Measurements from ENCODE around the gene PER1.

Gene PER1

GRCh38 chr17:8161289-8162232 lies 9.4 kb upstream of the PER1 start:
- no peak for DNase-seq (ENCODE audit: low spot score)
- H3K4me3 Mint-ChIP-seq = peak overlapping the region; percentile 87
- peaks cover 48% of the 10 kb centered on the region for H3K4me1 Mint-ChIP-seq (ENCODE audit: low read depth)

GRCh38 chr17:8160741-8161221 lies 8.6 kb upstream of the PER1 start:
- H3K36me3 Mint-ChIP-seq (ENCODE audit: low read depth) = peaks cover 33% of the 10 kb centered on the region
- H3K4me3 Mint-ChIP-seq = peak overlapping the region; percentile 87
- H3K4me1 Mint-ChIP-seq (ENCODE audit: low read depth) = peaks cover 48% of the 10 kb centered on the region
- no peaks in the 10 kb centered on the region for H3K27me3 Mint-ChIP-seq (ENCODE audit: low read depth)
- no peaks in the 10 kb centered on the region for H3K9me3 Mint-ChIP-seq
- DNase-seq (ENCODE audit: low spot score) = no peak
- peak overlapping the region; percentile 86 for H3K27ac Mint-ChIP-seq

More at GRCh38 chr17:8161289-8162232, 9.4 kb upstream of the PER1 start:
- H3K27ac Mint-ChIP-seq = peak overlapping the region; percentile 86
- H3K36me3 Mint-ChIP-seq (ENCODE audit: low read depth) = peaks cover 33% of the 10 kb centered on the region
- H3K9me3 Mint-ChIP-seq = no peaks in the 10 kb centered on the region
- no peaks in the 10 kb centered on the region for H3K27me3 Mint-ChIP-seq (ENCODE audit: low read depth)

- Mint-ChIP-seq H3K9me3 (no peaks in the 10 kb centered on the region), H3K4me1 (ENCODE audit: low read depth) (peaks cover 51% of the 10 kb centered on the region)
Observed at GRCh38 chr17:8160224-8160577, 8.0 kb upstream of the PER1 start.

GRCh38 chr17:8159459-8160223 lies 7.4 kb upstream of the PER1 start:
- H3K36me3 Mint-ChIP-seq (ENCODE audit: low read depth) = peaks cover 31% of the 10 kb centered on the region
- no peaks in the 10 kb centered on the region for H3K27me3 Mint-ChIP-seq (ENCODE audit: low read depth)
- peak overlapping the region; percentile 91 for H3K27ac Mint-ChIP-seq
- peaks cover 51% of the 10 kb centered on the region for H3K4me1 Mint-ChIP-seq (ENCODE audit: low read depth)
- H3K9me3 Mint-ChIP-seq = no peaks in the 10 kb centered on the region
- no peak for DNase-seq (ENCODE audit: low spot score)
- H3K4me3 Mint-ChIP-seq = peak overlapping the region; percentile 77

More at GRCh38 chr17:8160224-8160577, 8.0 kb upstream of the PER1 start:
- H3K27me3 Mint-ChIP-seq (ENCODE audit: low read depth) = no peaks in the 10 kb centered on the region
- no peak for DNase-seq (ENCODE audit: low spot score)
- peaks cover 33% of the 10 kb centered on the region for H3K36me3 Mint-ChIP-seq (ENCODE audit: low read depth)
- peak overlapping the region; percentile 87 for H3K4me3 Mint-ChIP-seq
- H3K27ac Mint-ChIP-seq = peak overlapping the region; percentile 91

GRCh38 chr17:8159032-8159400 lies 6.8 kb upstream of the PER1 start:
- H3K36me3 Mint-ChIP-seq (ENCODE audit: low read depth) = peaks cover 31% of the 10 kb centered on the region
- no peaks in the 10 kb centered on the region for H3K27me3 Mint-ChIP-seq (ENCODE audit: low read depth)
- peaks cover 50% of the 10 kb centered on the region for H3K4me1 Mint-ChIP-seq (ENCODE audit: low read depth)
- H3K4me3 Mint-ChIP-seq = peak overlapping the region; percentile 25
- no peak for DNase-seq (ENCODE audit: low spot score)
- H3K9me3 Mint-ChIP-seq = no peaks in the 10 kb centered on the region
- peak overlapping the region; percentile 89 for H3K27ac Mint-ChIP-seq

- Mint-ChIP-seq H3K27me3 (ENCODE audit: low read depth) (no peaks in the 10 kb centered on the region), H3K27ac (peak overlapping the region; percentile 89), H3K9me3 (no peaks in the 10 kb centered on the region), H3K4me1 (ENCODE audit: low read depth) (peaks cover 49% of the 10 kb centered on the region), H3K36me3 (ENCODE audit: low read depth) (peaks cover 31% of the 10 kb centered on the region), H3K4me3 (peak overlapping the region; percentile 25)
- peak; percentile 84 for DNase-seq (ENCODE audit: low spot score)
Observed at GRCh38 chr17:8158267-8159031, 6.2 kb upstream of the PER1 start.

GRCh38 chr17:8156246-8156992 lies 4.2 kb upstream of the PER1 start:
- Mint-ChIP-seq H3K4me1 (ENCODE audit: low read depth) (peaks cover 59% of the 10 kb centered on the region), H3K36me3 (ENCODE audit: low read depth) (peaks cover 27% of the 10 kb centered on the region)
- DNase-seq (ENCODE audit: low spot score) = peak; percentile 100

GRCh38 chr17:8155996-8156245 lies 3.7 kb upstream of the PER1 start:
- H3K27me3 Mint-ChIP-seq (ENCODE audit: low read depth) = no peaks in the 10 kb centered on the region
- no peak overlapping the region for H3K4me3 Mint-ChIP-seq
- peaks cover 22% of the 10 kb centered on the region for H3K36me3 Mint-ChIP-seq (ENCODE audit: low read depth)
- no peak overlapping the region for H3K27ac Mint-ChIP-seq
- no peak for DNase-seq (ENCODE audit: low spot score)
- H3K4me1 Mint-ChIP-seq (ENCODE audit: low read depth) = peaks cover 55% of the 10 kb centered on the region
- H3K9me3 Mint-ChIP-seq = no peaks in the 10 kb centered on the region

More at GRCh38 chr17:8156246-8156992, 4.2 kb upstream of the PER1 start:
- H3K27ac Mint-ChIP-seq = no peak overlapping the region
- H3K27me3 Mint-ChIP-seq (ENCODE audit: low read depth) = no peaks in the 10 kb centered on the region
- H3K9me3 Mint-ChIP-seq = no peaks in the 10 kb centered on the region
- no peak overlapping the region for H3K4me3 Mint-ChIP-seq

- Mint-ChIP-seq H3K4me3 (no peak overlapping the region), H3K27me3 (ENCODE audit: low read depth) (no peaks in the 10 kb centered on the region), H3K4me1 (ENCODE audit: low read depth) (peaks cover 50% of the 10 kb centered on the region), H3K36me3 (ENCODE audit: low read depth) (peaks cover 18% of the 10 kb centered on the region), H3K9me3 (no peaks in the 10 kb centered on the region), H3K27ac (no peak overlapping the region)
- DNase-seq (ENCODE audit: low spot score) = no peak
Observed at GRCh38 chr17:8155231-8155995, 3.2 kb upstream of the PER1 start.

GRCh38 chr17:8154608-8155155 lies 2.5 kb upstream of the PER1 start:
- Mint-ChIP-seq H3K4me1 (ENCODE audit: low read depth) (peaks cover 44% of the 10 kb centered on the region), H3K36me3 (ENCODE audit: low read depth) (peaks cover 16% of the 10 kb centered on the region), H3K27me3 (ENCODE audit: low read depth) (no peaks in the 10 kb centered on the region), H3K27ac (no peak overlapping the region), H3K9me3 (no peaks in the 10 kb centered on the region), H3K4me3 (no peak overlapping the region)
- DNase-seq (ENCODE audit: low spot score) = no peak

- H3K27ac Mint-ChIP-seq = no peak overlapping the region
- H3K9me3 Mint-ChIP-seq = no peaks in the 10 kb centered on the region
- H3K4me1 Mint-ChIP-seq (ENCODE audit: low read depth) = peaks cover 43% of the 10 kb centered on the region
- no peaks in the 10 kb centered on the region for H3K27me3 Mint-ChIP-seq (ENCODE audit: low read depth)
- peak; percentile 87 for DNase-seq (ENCODE audit: low spot score)
- peaks cover 15% of the 10 kb centered on the region for H3K36me3 Mint-ChIP-seq (ENCODE audit: low read depth)
- no peak overlapping the region for H3K4me3 Mint-ChIP-seq
Observed at GRCh38 chr17:8153957-8154607, 1.9 kb upstream of the PER1 start.

GRCh38 chr17:8153525-8153956 lies 1.3 kb upstream of the PER1 start:
- Mint-ChIP-seq H3K4me3 (peak overlapping the region; percentile 95), H3K9me3 (no peaks in the 10 kb centered on the region), H3K27ac (no peak overlapping the region), H3K4me1 (ENCODE audit: low read depth) (peaks cover 39% of the 10 kb centered on the region), H3K27me3 (ENCODE audit: low read depth) (no peaks in the 10 kb centered on the region), H3K36me3 (ENCODE audit: low read depth) (peaks cover 10% of the 10 kb centered on the region)
- peak; percentile 72 for DNase-seq (ENCODE audit: low spot score)
